Measurements from ENCODE around the gene PRDM4.
"Not testable (repeated sequence)": the region's sequence is repeated elsewhere in the genome, so short reads cannot be mapped to it uniquely, and the experiment has no call there.

The PRDM4 gene

DNA sequence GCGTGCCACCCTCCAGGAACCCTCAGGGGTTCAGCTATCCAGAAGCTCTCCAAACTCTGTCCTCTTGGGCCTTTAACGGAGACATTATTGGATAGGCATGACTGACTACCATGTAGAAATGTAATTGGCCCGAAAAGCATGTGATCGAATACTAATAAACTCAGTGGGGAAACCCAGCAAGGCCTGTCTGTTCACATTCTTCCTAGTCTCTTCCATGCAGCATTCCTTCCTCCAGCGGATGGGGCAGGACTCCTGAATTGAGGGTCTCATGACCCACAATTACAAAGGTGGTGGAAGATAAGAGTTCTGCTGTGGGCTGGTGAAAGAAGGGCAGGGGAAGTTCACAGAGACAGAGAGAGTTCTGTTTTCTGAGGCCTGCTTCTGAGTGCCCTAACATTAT, 6.5 kb upstream of the PRDM4 start:
- DNase-seq (ENCODE audit: low read depth, low spot score), result no peak

DNA sequence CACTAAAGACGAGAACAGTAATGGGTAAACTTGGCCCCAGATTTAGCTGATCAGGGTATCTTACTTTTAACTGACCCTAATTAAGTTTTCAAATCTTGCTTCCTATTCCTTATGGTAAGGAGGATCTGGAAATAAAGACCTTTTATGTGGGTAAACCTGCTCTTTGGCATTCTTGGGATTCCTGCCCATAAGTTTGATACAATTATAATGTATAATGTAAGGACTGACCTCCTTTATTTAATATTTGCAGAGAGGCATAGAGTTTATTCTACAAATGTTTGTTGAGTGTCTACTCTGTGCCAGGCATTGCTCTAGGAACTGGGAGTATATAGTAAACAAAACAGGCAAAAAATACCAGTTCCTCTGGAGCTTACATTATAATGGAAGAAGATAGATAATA, 4.4 kb upstream of the PRDM4 start:
- no peak for DNase-seq (ENCODE audit: low read depth, low spot score)

DNA sequence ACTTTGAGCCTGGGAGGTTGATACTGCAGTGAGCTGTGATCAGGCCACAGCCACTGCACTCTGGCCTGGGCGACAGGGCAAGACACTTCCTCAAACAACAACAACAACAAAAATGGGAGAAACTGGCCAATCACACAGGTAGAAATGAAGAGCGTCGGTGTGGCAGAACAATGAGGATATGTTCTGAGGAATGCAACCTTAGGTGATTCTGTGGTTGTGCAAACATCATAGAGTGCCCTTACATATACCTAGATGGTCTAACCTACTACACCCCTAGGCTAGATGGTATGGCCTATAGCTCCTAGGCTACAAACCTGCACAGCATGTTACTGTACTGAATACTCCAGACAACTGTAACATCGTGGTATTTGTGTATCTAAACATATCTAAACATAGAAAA, 3.7 kb upstream of the PRDM4 start:
- DNase-seq (ENCODE audit: low read depth, low spot score), result no peak

DNA sequence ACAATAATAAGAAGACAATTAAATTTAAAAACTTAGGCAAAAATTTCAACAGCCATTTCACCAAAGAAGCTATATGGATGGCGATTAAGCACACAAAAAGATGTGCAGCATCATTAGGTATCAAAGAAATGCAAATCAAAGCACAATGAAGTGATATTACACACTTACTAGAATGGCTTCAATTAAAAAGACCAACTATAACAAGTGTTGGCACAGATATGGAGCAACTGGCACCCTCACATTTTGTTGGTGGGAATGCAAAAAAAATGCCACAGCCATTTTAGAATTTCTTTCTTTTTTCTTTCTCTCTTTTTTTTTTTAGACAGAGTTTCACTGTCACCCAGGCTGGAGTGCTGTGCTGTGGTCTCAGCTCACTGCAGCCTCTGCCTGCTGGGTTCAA, 1.9 kb upstream of the PRDM4 start:
- DNase-seq (ENCODE audit: low read depth, low spot score), result no peak

DNA sequence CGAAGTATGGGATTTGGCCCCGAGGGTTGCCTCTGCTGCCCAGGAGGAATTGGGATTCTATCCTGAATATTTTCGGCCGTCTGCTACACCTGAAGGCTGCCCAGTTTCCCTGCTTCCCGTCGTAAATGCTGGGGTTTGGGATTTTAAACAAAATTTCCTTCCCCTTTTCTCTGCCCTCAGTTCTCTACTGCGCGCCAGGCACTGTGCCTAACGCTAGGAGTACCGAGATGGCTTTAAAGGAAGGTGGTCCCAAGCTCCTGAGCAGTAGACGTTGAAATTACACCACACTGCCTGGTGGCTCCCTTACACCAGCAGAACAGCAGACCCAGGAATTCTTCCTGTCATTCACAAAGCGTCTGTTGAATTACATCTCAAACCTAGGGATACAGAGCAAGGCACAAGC, 566 bp upstream of the PRDM4 start:
- DNase-seq (ENCODE audit: low read depth, low spot score), result no peak

DNA sequence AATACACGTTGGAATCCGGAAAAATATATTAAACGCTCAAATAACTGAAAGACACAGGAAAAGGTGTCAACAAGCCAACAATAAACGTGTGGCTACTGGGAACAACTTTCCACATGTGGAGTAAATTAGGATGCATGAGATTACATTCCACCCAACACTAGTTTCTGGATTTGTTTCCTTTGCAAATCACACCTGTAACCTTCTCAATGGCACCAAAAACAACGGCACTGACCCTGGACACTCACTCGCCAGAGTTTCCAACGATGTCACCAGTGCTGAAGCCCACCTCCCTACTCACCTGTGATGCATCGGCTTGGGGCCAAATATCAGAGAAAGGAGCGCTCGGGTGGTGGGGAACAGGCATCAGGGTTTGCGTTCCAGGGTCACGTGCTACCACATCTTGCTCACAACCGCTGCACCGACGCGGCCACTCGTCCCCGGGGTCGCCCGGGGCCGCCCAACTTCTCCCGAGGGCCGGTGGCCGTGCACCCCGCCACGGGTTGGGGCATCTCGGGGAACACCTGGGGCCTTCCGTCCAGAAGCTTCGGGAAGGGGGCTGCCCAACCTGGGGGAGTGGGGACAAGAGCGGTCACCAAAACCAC, 629 bp downstream of the PRDM4 start:
- no peak for DNase-seq (ENCODE audit: low read depth, low spot score)

DNA sequence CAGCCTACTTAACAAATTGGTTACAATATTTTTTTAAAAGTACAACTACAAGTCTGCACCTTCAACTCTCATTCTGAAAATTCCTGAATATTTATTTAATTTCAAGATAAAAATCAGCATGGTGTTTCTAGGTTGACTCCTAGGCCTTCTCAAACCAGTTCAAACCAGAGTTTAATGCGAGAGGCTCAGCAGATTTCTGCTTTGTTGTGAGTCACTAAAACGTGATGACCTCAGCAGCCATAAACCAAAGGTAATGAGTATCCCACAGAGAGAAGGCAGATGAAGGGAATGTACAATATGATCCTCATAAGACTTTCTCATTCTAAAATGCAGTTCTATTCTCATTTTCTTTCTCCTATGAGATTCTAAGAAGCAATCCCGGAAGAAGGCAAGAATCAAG, 1.5 kb downstream of the PRDM4 start:
- no peak for DNase-seq (ENCODE audit: low read depth, low spot score)

DNA sequence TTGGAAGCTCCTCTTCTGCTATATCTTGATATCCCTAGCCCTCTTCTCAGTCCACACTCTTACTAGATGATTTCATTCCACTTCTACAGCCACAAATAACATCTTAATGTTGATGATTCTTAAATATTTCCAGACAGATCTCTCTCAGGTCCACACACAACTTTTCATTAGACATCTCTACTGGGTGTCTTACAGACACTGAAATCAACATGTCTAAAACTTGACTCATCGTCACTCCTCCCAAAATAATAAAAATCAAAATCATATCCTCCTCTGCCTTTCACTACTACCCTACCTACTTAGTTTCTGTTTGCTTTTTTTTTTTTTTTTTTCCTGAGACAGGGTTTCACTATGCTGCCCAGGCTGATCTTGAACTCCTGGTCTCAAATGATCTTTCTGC, 11.9 kb downstream of the PRDM4 start:
- no peak for DNase-seq (ENCODE audit: low read depth, low spot score)

DNA sequence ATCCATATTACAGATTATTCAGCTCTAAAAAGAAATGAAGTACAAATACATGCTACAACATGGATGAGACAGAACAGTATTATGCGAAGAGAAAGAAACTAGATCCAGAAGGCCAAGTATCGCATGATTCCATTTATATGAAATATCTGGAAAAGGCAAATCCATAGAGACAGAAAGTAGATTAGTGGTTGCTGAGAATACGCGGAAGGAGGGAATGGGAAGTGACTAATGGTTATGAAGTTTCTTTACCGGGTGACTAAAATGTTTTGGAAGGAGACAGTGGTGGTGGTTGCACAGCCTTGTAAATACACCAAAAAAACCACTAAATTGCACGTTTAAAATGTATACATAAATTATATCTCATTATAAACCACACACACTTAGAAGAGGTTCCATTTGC, 12.5 kb downstream of the PRDM4 start:
- no peak for DNase-seq (ENCODE audit: low read depth, low spot score)

DNA sequence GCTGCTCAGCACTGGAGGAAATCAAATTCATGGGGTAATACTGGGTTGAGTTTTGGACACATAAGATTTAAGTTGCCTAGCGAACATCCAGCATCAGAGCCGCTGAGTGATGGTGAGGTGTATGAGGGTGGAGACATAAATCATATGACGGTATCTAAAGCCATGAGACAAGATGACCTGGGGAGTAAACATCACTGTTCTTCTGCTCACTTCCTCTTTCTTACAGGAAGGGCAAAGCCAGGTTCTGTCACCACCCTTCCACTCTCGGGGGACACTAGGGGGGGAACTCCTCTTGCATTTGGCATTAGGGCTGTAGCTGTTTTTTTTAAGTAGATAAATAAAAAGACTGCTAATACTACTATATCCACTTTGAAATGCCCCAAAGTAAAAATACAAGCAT, 24.0 kb downstream of the PRDM4 start:
- no peak for DNase-seq (ENCODE audit: low read depth, low spot score)

DNA sequence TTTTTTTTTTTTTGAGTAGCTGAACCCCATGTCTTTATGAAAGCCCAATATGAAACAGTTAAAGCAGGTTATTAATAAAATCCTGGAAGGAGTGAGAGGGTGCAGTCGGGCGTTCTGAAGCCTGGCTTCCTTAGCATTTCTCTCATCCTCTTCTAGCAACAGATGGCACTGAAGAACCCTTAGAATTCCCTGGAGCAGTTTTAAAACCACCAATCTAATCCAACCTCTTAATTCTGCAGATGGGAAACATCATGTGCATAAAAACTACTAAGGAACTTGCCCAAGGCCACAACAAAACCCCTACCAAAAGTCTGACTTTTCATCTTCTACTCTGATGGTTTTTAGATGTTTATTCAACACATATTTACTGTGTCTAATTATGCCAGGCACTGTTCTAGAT, 25.2 kb downstream of the PRDM4 start:
- DNase-seq (ENCODE audit: low read depth, low spot score), result no peak

DNA sequence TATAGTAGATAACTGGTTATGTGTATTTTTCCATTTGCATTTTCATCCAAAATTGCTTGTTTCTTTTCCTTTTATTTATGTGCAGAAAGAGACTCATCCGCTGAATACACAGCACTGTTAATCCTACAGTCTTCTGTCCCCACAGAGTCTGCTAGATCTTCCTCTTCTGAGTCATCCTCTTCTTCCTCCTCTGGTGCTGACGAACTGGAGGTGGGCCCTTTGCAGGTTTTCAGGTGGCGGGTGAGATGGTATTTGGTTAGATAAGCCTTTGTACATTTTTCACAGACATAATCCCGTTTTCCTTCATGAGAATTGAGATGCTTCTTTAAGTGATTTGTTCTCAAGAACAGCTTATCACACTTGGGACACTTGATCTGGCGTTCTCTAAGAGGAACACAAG, 26.8 kb downstream of the PRDM4 start:
- no peak for DNase-seq (ENCODE audit: low read depth, low spot score)

DNA sequence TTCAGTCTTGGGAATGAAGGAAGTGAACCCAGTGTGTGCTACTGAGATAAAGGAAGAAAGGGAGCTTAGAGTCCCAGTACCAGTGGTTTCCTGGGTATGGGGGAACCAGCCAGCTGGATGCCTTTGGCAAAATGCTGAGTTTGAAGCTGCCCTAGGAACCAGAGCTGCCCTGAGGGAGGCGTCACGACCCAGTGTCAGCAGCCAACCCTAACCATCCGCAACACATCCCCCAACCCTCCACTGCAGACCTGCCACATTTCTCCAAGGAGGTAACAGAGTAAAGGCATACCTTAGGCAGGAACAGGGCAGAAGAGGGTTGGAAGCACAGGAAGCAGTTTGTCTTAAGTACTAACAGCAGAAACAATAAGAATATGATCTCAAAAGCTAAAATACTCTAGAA, 28.6 kb downstream of the PRDM4 start:
- no peak for DNase-seq (ENCODE audit: low read depth, low spot score)

DNA sequence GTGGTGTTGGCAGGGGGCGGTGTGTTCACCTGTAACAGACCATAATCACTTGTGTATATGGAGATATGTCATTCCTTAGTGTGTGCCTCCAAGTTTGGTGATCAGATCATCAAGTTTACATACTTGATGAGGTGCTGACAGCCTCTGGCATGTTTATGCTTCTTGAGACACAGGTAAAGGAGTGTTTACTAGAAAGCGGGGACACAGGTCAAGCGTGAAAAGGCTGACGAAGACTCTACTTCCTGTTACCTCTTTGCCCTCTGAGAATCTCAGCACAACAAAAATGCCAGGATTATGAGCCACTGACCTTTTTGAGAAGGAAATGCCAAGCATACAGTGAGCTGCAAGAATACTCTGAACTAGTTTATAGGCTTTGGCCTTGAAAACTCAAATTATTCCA, 29.6 kb downstream of the PRDM4 start:
- DNase-seq (ENCODE audit: low read depth, low spot score), result no peak

DNA sequence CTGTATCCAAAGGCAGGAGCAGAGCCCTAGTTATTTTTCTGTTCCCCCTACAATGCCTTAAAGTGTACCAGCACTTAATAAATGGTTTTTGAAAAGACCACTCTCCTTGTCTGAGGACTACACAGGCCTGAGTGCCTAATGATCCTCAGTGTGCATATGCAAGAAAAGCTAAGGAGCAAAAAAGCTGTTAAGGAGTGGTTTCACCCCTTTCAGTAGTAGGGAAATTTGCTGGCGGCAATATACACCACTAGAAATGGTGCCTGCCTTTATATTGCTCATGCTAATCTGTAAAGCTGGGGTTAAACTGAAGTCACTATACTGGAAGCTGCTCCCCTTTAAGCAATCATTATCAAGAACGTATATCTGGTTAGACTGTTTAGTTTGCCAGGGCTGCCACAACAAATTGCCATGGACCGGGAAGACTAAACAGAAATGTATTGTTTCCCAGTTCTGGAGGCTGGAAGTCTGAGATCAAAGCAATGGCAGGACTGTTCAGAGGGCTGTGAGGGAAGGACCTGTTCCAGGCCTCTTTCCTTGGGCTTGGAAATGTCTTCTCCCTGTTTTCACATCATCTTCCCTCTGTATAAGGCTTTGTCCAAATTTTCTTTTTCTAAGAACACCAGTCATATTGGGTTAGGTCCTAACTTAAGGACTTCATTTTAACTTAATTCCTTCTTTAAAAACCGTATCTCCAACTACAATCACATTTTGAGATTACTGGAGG, 30.2 kb downstream of the PRDM4 start:
- DNase-seq (ENCODE audit: low read depth, low spot score), result no peak

DNA sequence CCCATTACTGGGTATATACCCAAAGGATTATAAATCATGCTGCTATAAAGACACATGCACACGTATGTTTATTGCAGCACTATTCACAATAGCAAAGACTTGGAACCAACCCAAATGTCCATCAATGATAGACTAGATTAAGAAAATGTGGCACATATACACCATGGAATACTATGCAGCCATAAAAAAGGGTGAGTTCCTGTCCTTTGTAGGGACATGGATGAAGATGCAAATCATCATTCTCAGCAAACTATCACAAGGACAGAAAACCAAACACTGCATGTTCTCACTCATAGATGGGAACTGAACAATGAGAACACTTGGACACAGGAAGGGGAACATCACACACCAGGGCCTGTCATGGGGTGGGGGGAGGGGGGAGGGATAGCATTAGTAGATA, 33.2 kb downstream of the PRDM4 start:
- not testable (repeated sequence) for DNase-seq (ENCODE audit: low read depth, low spot score)

DNA sequence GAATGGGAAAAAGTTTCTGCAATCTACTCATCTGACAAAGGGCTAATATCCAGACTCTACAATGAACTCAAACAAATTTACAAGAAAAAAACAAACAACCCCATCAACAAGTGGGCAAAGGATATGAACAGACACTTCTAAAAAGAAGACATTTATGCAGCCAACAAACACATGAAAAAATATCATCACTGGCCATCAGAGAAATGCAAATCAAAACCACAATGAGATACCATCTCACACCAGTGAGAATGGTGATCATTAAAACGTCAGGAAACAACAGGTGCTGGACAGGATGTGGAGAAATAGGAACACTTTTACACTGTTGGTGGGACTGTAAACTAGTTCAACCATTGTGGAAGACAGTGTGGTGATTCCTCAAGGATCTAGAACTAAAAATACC, 33.6 kb downstream of the PRDM4 start:
- DNase-seq (ENCODE audit: low read depth, low spot score), result not testable (repeated sequence)

DNA sequence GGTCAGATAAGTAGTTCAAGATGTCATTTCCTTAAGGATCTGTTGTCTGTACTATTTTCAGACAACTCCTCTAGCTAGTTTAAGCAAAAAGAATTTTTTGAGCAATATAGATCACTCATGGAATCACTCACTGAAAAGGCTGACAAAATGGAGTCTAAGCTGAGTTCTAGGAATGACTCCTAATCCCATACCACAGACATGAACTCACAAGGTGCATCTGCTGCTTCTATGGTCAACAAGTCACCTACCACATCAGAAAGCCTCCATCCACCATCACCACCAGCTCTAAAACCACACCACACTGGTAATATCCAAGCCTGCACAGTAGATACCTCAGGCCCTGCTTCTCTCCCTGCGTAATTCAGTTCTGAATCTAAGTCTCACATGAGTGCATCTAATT, 42.3 kb downstream of the PRDM4 start:
- no peak for DNase-seq (ENCODE audit: low read depth, low spot score)

DNA sequence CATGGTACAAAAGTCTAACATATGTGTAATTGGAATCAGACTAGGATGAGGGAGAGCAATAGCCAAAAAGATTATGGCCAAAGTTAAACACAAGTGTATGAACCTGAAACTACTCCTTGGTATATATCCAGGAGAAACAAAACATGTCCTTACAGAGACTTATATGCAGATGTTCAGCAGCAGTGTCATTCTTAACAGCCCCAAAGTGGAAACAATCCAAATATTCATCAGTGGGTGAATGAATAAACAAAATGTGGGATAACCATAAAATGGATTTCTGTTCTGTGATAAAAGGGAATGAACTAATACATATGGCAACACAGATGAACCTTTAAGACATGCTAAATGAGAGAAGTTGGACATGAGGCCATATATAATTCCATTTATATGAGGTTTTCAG, 45.2 kb downstream of the PRDM4 start:
- DNase-seq (ENCODE audit: low read depth, low spot score), result no peak

DNA sequence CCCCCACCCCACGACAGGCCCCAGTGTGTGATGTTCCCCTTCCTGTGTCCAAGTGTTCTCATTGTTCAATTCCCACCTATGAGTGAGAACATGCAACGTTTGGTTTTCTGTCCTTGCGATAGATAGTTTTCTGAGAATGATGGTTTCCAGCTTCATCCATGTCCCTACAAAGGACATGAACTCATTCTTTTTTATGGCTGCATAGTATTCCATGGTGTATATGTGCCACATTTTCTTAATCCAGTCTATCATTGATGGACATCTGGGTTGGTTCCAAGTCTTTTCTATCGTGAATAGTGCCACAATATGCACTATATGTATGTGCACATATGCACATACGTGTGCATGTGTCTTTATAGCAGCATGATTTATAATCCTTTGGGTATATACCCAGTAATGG, 55.4 kb downstream of the PRDM4 start:
- DNase-seq (ENCODE audit: low read depth, low spot score), result not testable (repeated sequence)

DNA sequence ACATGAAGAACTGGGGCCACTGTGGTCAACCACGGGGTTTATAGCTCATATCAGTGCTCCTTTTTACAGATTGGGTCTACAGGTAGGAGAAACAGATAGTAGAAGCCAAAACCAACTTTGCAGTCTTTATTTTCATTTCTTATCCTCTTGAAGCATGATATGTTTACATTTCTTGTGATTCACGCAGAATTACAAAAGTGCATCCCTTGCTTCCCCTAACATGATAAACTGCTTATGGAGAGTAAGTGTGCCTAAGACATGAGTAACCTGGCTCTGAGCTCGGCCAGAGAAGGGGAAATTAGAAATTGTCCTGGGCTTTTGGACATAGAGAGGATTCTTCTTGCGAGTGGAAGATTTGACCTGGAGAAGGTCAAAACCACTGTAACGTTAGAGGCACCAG, 56.9 kb downstream of the PRDM4 start:
- DNase-seq (ENCODE audit: low read depth, low spot score), result no peak

DNA sequence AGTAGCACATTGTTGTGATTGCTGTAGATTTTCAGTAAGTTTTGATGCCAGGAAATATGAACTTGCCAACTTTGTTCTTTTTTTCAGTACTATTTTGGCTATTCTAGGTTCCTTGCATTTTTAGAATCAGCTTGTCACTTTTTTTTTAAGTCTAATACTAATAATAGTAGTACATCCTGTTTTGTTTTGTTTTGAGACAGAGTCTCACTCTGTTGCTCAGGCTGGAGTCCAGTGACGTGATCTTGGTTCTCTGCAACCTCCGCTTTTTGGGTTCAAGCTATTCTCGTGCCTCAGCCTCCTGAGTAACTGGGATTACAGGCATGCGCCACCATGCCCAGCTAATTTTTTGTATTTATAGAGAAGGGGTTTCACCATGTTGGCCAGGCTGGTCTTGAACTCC, 58.8 kb downstream of the PRDM4 start:
- no peak for DNase-seq (ENCODE audit: low read depth, low spot score)

DNA sequence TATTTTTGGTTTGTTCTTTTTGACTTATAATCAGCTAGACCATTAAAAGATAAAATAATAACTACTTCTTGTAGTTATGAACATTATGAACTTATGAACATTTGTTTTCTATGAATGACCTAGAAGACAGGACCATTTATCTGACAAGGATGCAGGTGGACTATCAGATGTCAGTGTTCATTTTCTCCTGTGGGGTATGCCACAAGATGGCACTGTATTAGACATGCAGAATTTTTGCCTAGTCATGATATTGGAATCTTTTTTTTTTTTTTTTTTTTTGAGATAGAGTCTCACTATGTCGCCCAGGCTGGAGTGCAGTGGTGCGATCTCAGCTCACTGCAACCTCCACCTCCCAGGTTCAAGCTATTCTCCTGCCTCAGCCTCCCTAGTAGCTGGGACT, 65.2 kb downstream of the PRDM4 start:
- DNase-seq (ENCODE audit: low read depth, low spot score), result not testable (repeated sequence)
